Stomach (tissue), 9 donors: ENCODE measurements around the gene CYP26B1. TPM values are rescaled to one million over a fixed set of nuclear protein-coding genes. Genes with fewer than 3 reads are reported as not detected.

Source experiments
- DNase-seq, 2 donors: peaks; one replicate each; pipeline versions ENCODE4 v3.0.0 to v3.0.0-alpha.2; 2013 to 2019
- H3K27ac ChIP-seq, 5 donors: fragments of 200-600 bp in 4 of 5; sonication (generic) in 4 of 5; one replicate each; pipeline ENCODE4 v1.5.1; 2013 to 2019; ENCODE audit warnings: mild to moderate bottlenecking in 1 of 5, moderate library complexity in 1 of 5
- H3K27me3 ChIP-seq, 3 donors: fragments of 200-600 bp; sonication (generic); one replicate each; pipeline ENCODE4 v1.5.1; 2017 to 2019; ENCODE audit warnings: mixed run types in 1 of 3
- H3K36me3 ChIP-seq, 4 donors: fragments of 200-600 bp; sonication (generic); 1 replicate in 3 of 4; 2 replicates in 1 of 4; pipeline ENCODE4 v1.5.1; 2016 to 2019
- H3K4me1 ChIP-seq, 4 donors: fragments of 200-600 bp; sonication (generic); one replicate each; pipeline ENCODE4 v1.5.1; 2016 to 2019
- H3K4me3 ChIP-seq, 4 donors: fragments of 200-600 bp; sonication (generic) in 3 of 4; one replicate each; pipeline ENCODE4 v1.5.1; 2016 to 2019; ENCODE audit warnings: mild to moderate bottlenecking in 1 of 4
- H3K9me3 ChIP-seq, 4 donors: fragments of 200-600 bp; sonication (generic); one replicate each; pipeline ENCODE4 v1.5.1; 2016 to 2019
- EP300 ChIP-seq: sonication (generic); formaldehyde crosslinking; IDR thresholded peaks from one replicate; pipeline ENCODE4 v1.6.1; 2017; ENCODE audit warnings: antibody characterized with exemption
- POLR2A ChIP-seq, 4 donors: fragments of 450-650 bp; IDR thresholded peaks; one replicate each; pipeline ENCODE4 v1.6.1; 2016; ENCODE audit warnings: antibody characterized with exemption in 4 of 4, control low read depth in 2 of 4, mild to moderate bottlenecking in 1 of 4, moderate library complexity in 1 of 4
- POLR2AphosphoS5 ChIP-seq, 3 donors: sonication (generic); formaldehyde crosslinking; IDR thresholded peaks; one replicate each; pipeline ENCODE4 v1.6.1; 2016; ENCODE audit warnings: antibody characterized with exemption in 3 of 3
- WGBS, 5 donors: extraction: QIAGEN DNeasy Blood & Tissue Kit in 3 of 5; methylation state at CpG; one replicate each; pipeline versions ENCODE4 v1.1.5 to v1.1.7; 2013 to 2018; 5-methylcytosine and 5-hydroxymethylcytosine counted together
- intact Hi-C: fragments of 100-400 bp; cut with DNase I; formaldehyde crosslinking; loops from one replicate; pipeline ENCODE4 v1.15.1; 2023; ENCODE audit warnings: low total_unique reads
- polyA plus RNA-seq, 3 donors: library from polyadenylated mRNA; stranded (reverse); fragments of 200-250 nt; gene quantifications; one replicate each; pipeline ENCODE4 v1.2.3, GENCODE V29; 2013
- total RNA-seq, 5 donors: library from RNA; depleted of rRNA; stranded (reverse); fragments of >200 nt; gene quantifications; one replicate each; pipeline versions ENCODE4 v1.1.0 to v1.2.3, GENCODE V29; 2014 to 2016
- TF ChIP-seq, protein P1 (sequence below), 7 experiments: fragments of 450-650 bp in 4 of 7; fragments of 200-600 bp in 3 of 7; sonication (generic) in 3 of 7; IDR thresholded peaks; one replicate each; pipeline ENCODE4 v1.5.1; 2016 to 2019; ENCODE audit warnings: antibody characterized with exemption in 7 of 7, control low read depth in 2 of 7, mild to moderate bottlenecking in 1 of 7
- donor health status: healthy with polysubstance abuse.
- donor health status: Bipolar disorder and iron deficiency.
- donor health status: healthy.

The CYP26B1 gene
- total and polyA plus RNA-seq, 8 donors: 0.45 to 2.4 (median 1.1) TPM; not detected in 3

DNA sequence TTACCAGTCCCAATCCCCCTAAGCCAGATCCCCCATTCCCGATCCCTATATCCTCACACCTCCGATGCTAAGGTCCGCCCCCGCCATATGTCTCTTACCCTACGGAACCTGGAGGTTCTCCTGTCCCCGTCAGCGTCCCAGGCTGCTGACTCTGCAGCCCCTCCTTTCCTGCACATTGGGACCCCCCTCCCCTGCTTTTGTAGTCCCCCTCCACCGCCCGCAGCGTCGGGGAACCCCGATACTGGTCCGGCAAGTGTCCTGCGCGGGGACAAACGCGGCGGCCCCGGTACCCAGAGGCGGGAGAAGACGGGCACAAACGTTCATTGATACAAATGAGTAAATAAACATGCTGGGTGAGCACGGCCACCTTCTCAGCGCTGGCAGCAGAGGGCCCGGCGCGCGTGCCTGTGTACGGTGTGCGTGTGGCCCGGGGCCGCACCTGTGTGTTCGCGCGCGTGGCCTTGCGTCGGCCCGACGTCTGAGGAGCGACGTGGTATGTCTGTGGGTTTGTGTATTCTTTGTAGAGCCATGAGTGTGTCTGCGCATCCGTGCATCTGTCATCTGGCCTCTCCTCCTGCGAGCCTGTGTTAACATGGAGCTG, 2.0 kb upstream of the CYP26B1 start:
- DNase-seq: peak; percentile 30 to 62
- Histone ChIP-seq H3K36me3 (no peaks in the 10 kb centered on the region), H3K4me3 (peak overlapping the region; percentile 48 to 60 (median 54)), H3K4me1 (peaks cover 46 to 59% (median 57%) of the 10 kb centered on the region in 4 donors), H3K9me3 (peaks cover 0 to 14% (median 2%) of the 10 kb centered on the region in 4 donors), H3K27me3 (peaks cover 32 to 96% (median 63%) of the 10 kb centered on the region in 3 donors), H3K27ac (no peak overlapping the region)
- WGBS, 5 donors: 1 to 7% (median 3%) methylated on average over 29 to 45 of the region's 45 CpGs
- intact Hi-C loops: loop anchor here (5.0 kb wide), 2 partner anchors 222 to 602 kb away; no protein-coding TSS in a partner anchor
- TF ChIP-seq POLR2A (IDR thresholded peaks at IDR 0.05) (no peak), EP300 (no peak), POLR2AphosphoS5 (IDR thresholded peaks at IDR 0.05) (no peak)
- TF ChIP-seq, protein P1, sequence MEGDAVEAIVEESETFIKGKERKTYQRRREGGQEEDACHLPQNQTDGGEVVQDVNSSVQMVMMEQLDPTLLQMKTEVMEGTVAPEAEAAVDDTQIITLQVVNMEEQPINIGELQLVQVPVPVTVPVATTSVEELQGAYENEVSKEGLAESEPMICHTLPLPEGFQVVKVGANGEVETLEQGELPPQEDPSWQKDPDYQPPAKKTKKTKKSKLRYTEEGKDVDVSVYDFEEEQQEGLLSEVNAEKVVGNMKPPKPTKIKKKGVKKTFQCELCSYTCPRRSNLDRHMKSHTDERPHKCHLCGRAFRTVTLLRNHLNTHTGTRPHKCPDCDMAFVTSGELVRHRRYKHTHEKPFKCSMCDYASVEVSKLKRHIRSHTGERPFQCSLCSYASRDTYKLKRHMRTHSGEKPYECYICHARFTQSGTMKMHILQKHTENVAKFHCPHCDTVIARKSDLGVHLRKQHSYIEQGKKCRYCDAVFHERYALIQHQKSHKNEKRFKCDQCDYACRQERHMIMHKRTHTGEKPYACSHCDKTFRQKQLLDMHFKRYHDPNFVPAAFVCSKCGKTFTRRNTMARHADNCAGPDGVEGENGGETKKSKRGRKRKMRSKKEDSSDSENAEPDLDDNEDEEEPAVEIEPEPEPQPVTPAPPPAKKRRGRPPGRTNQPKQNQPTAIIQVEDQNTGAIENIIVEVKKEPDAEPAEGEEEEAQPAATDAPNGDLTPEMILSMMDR (IDR thresholded peaks at IDR 0.05): no peak

DNA sequence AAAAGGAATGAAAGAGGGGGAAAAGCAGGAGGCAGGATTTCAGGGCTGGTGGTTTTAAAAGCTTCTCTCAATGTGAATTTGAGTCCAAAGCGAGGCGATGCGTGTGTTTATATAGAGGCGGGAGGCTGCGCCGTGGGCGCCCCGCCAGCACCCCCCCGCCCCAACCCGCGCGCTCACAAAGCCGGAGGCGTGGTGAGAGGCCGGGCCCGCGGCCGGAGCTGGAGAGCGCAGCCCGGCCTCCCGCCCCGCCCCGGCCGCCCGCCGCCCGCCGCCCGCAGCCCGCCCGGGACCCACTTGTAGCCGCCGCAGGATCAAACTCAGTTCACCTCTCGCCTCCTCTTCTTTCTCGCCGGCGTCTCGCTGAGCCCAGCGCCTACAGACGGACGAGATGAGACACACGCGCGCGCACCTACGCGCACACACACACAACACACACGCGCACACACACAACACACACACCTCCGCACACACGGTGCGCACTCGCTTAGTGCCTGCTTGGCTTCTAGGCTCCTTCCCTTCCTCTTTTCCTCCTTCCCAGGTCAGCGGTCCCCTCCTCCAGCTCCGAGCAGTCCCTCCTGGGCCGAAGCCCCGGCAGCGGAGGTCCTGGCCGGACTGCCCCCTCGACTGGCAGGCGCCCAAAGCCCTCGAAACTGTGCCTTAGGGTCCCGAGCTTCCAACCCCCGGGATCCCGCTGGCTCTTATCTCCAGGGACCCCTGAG, 1.3 kb upstream of the CYP26B1 start:
- Histone ChIP-seq H3K27me3 (peaks cover 36 to 96% (median 65%) of the 10 kb centered on the region in 3 donors), H3K4me3 (peak overlapping the region; percentile 48 to 60 (median 54)), H3K4me1 (peaks cover 53 to 65% (median 63%) of the 10 kb centered on the region in 4 donors), H3K27ac (peak overlapping the region in 1 of 5 donors; percentile 38), H3K36me3 (no peaks in the 10 kb centered on the region), H3K9me3 (peaks cover 0 to 14% (median 2%) of the 10 kb centered on the region in 4 donors)
- intact Hi-C loops: no loop called here
- DNase-seq: peak; percentile 39 to 81
- 0 to 1% (median 1%) methylated on average over 36 to 65 of the region's 65 CpGs for WGBS, 5 donors
- TF ChIP-seq POLR2A (IDR thresholded peaks at IDR 0.05) (no peak), POLR2AphosphoS5 (IDR thresholded peaks at IDR 0.05) (no peak), EP300 (no peak)
- TF ChIP-seq, protein P1 (IDR thresholded peaks at IDR 0.05): no peak

DNA sequence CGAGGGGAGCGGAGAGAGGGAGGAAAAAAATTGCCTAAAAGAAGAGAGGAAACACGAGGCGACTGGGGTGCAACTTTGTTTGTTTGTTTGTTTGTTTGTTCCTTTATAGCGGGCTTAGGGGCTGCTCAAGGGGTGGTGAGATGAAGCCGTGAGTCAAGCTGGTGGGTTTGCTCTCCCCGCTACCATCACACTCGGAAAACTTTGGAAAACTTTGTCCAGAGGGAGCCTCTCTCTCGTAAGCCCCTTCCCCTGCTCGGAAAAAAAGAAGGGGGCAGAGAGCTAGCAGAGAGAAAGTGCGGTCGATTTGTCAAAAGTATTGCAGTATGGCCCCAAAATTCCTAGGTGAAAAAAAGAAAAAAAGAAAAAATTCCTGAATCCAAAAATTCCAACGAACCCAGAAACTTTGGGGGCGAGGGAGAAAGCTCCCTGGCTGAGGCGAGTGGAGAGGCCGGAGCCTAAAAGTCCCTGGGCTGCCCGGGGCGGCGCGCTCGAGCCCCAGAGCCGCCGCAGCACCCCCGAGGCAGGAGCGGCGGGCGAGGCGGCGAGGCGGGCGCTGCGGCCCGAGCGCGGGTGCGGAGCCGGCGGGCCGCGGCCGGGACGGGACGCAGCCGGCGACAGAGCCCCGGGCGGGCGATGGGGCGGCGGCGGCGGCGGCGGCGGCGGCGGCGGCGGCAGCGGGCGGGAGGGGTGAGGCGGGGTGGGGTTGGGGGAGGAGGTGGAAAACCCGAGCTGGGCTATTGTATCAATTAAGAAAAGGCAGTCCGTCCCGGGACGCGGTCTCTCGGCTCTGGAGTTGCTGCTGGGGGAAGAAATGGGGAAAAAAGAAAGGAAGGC, 558 bp upstream of the CYP26B1 start:
- Histone ChIP-seq H3K27ac (peak overlapping the region in 1 of 5 donors; percentile 38), H3K9me3 (peaks cover 0 to 14% (median 2%) of the 10 kb centered on the region in 4 donors), H3K4me1 (peaks cover 60 to 73% (median 71%) of the 10 kb centered on the region in 4 donors), H3K4me3 (peak overlapping the region; percentile 48 to 60 (median 54)), H3K27me3 (peaks cover 36 to 96% (median 73%) of the 10 kb centered on the region in 3 donors), H3K36me3 (no peaks in the 10 kb centered on the region)
- 1 to 2% (median 1%) methylated on average over 46 to 68 of the region's 68 CpGs for WGBS, 5 donors
- DNase-seq: peak; percentile 25 to 49
- intact Hi-C loops: no loop called here
- TF ChIP-seq, protein P1 (IDR thresholded peaks at IDR 0.05): no peak
- no peak for TF ChIP-seq EP300
- TF ChIP-seq POLR2AphosphoS5 (IDR thresholded peaks at IDR 0.05): no peak
- no peak for TF ChIP-seq POLR2A (IDR thresholded peaks at IDR 0.05)
